ENCODE data around the gene AKAP13.

DNA sequence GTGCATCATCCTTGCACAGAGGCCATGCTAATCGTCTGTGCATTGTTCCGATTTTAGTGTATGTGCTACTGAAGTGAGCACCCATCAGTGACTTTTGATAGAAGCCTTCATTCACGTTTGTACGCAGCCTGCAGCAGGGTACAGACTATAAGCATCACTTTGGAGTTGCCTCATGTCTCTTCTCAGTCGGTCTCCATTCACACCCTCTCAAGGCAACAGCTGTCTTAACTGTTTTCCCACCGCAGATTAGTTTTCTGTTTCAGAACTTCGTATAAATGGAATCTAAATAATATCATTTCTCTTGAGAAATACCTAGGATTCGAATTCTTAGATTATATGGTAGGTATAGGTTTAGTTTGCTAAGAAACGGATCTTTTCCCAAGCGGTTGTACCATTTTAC lies 271.1 kb downstream of the AKAP13 start:
- TF ChIP-seq, protein P1, sequence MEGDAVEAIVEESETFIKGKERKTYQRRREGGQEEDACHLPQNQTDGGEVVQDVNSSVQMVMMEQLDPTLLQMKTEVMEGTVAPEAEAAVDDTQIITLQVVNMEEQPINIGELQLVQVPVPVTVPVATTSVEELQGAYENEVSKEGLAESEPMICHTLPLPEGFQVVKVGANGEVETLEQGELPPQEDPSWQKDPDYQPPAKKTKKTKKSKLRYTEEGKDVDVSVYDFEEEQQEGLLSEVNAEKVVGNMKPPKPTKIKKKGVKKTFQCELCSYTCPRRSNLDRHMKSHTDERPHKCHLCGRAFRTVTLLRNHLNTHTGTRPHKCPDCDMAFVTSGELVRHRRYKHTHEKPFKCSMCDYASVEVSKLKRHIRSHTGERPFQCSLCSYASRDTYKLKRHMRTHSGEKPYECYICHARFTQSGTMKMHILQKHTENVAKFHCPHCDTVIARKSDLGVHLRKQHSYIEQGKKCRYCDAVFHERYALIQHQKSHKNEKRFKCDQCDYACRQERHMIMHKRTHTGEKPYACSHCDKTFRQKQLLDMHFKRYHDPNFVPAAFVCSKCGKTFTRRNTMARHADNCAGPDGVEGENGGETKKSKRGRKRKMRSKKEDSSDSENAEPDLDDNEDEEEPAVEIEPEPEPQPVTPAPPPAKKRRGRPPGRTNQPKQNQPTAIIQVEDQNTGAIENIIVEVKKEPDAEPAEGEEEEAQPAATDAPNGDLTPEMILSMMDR (IDR thresholded peaks at IDR 0.05) = no peak
- TF ChIP-seq POLR2A (IDR thresholded peaks at IDR 0.05) = no peak
